Stimulated activated CD8-positive, alpha-beta memory T cell treated with anti-CD3 and anti-CD28 coated beads, Interleukin-7, amount 100 ng/mL, for 24 hours (primary cell): ENCODE results near the gene ICA1.

Experiments
- DNase-seq: peaks from one replicate; pipeline ENCODE4 v3.0.0-alpha.2; 2020; ENCODE audit warnings: low read depth

The ICA1 gene

GRCh38 chr7:8131694-8132605 is 130.0 kb downstream of the ICA1 start:
- no peak for DNase-seq

GRCh38 chr7:8130663-8131062 is 131.3 kb downstream of the ICA1 start:
- DNase-seq: no peak

GRCh38 chr7:8129318-8129659 is 132.7 kb downstream of the ICA1 start:
- no peak for DNase-seq

GRCh38 chr7:8128449-8129317 is 133.3 kb downstream of the ICA1 start:
- no peak for DNase-seq

GRCh38 chr7:8126601-8127167 is 135.3 kb downstream of the ICA1 start:
- DNase-seq: no peak

- DNase-seq: peak; percentile 45
Measured at GRCh38 chr7:8125680-8126444, 136.1 kb downstream of the ICA1 start.

GRCh38 chr7:8121243-8121642 is 140.7 kb downstream of the ICA1 start:
- no peak for DNase-seq

GRCh38 chr7:8120390-8121058 is 141.4 kb downstream of the ICA1 start:
- DNase-seq: no peak

- no peak for DNase-seq
Measured at GRCh38 chr7:8119262-8119661, 142.7 kb downstream of the ICA1 start.

- no peak for DNase-seq
Measured at GRCh38 chr7:8117195-8117594, 144.8 kb downstream of the ICA1 start.

- DNase-seq: no peak
Measured at GRCh38 chr7:8115547-8116402, 146.2 kb downstream of the ICA1 start.

GRCh38 chr7:8114175-8114574 is 147.8 kb downstream of the ICA1 start:
- DNase-seq: no peak

- no peak for DNase-seq
Measured at GRCh38 chr7:8113184-8113583, 148.8 kb downstream of the ICA1 start.

GRCh38 chr7:8112685-8113084 is 149.3 kb downstream of the ICA1 start:
- DNase-seq: no peak

- DNase-seq: no peak
Measured at GRCh38 chr7:8111282-8111960, 150.5 kb downstream of the ICA1 start.

GRCh38 chr7:8109196-8110022 is 152.6 kb downstream of the ICA1 start:
- no peak for DNase-seq

- DNase-seq: no peak
Measured at GRCh38 chr7:8105449-8106095, 156.4 kb downstream of the ICA1 start.

GRCh38 chr7:8103282-8103681 is 158.7 kb downstream of the ICA1 start:
- DNase-seq: no peak
